ENCODE data around the gene NDUFC2. TPM values are rescaled to one million over a fixed set of nuclear protein-coding genes. Genes with fewer than 3 reads are reported as not detected.
"Not testable (repeated sequence)": the region's sequence is repeated elsewhere in the genome, so short reads cannot be mapped to it uniquely, and the experiment has no call there.

The NDUFC2 gene
- total RNA-seq, 1 donor from 2014 or later, result 57.5 TPM

- peak; percentile 83 for DNase-seq (ENCODE audit: low spot score)
Observed at GRCh38 chr11:78030429-78031325, 49.0 kb downstream of the NDUFC2 start.

- not testable (repeated sequence) for DNase-seq (ENCODE audit: low spot score)
Observed at GRCh38 chr11:78028423-78028822, 51.2 kb downstream of the NDUFC2 start.

- DNase-seq (ENCODE audit: low spot score), result no peak
Observed at GRCh38 chr11:78027759-78028158, 51.9 kb downstream of the NDUFC2 start.

GRCh38 chr11:78025378-78025777, 54.3 kb downstream of the NDUFC2 start:
- DNase-seq (ENCODE audit: low spot score), result no peak

- DNase-seq (ENCODE audit: low spot score), result no peak
Observed at GRCh38 chr11:78023426-78023825, 56.2 kb downstream of the NDUFC2 start.

- peak; percentile 35 for DNase-seq (ENCODE audit: low spot score)
Observed at GRCh38 chr11:78022397-78023396, 57.0 kb downstream of the NDUFC2 start, which contains the start of gene KCTD14. TSS of gene KCTD14 (minus strand) at chr11:78023276. CDS start at chr11:78023249, 27 bp downstream.

- DNase-seq (ENCODE audit: low spot score), result no peak
Observed at GRCh38 chr11:78021611-78022010, 58.1 kb downstream of the NDUFC2 start.

- DNase-seq (ENCODE audit: low spot score), result no peak
Observed at GRCh38 chr11:78020246-78020645, 59.4 kb downstream of the NDUFC2 start.

- no peak for DNase-seq (ENCODE audit: low spot score)
Observed at GRCh38 chr11:78019808-78020207, 59.9 kb downstream of the NDUFC2 start.

Other genes with a start within 250 kb of the NDUFC2 start
- 46.9 TPM for gene INTS4, start 85.2 kb downstream of the NDUFC2 start, total RNA-seq (ENCODE audit: insufficient read depth, low replicate concordance)
- gene KCTD14, start 56.6 kb downstream of the NDUFC2 start, total RNA-seq (ENCODE audit: insufficient read depth, low replicate concordance), result 0.48 TPM
- gene THRSP, start 16.0 kb downstream of the NDUFC2 start, total RNA-seq (ENCODE audit: insufficient read depth, low replicate concordance), result 3.1 TPM
- 32.3 TPM for gene ALG8, start 59.8 kb upstream of the NDUFC2 start, total RNA-seq (ENCODE audit: insufficient read depth, low replicate concordance)
- 5.8 TPM for gene KCTD21, start 108.8 kb upstream of the NDUFC2 start, total RNA-seq (ENCODE audit: insufficient read depth, low replicate concordance)
- gene USP35, start 109.1 kb upstream of the NDUFC2 start, total RNA-seq (ENCODE audit: insufficient read depth, low replicate concordance), result 33.2 TPM